Liver (tissue), 9 donors: ENCODE data around the gene CNIH3. TPM values are rescaled to one million over a fixed set of nuclear protein-coding genes. Genes with fewer than 3 reads are reported as not detected.

Source experiments
- DNase-seq: peaks from one replicate; pipeline ENCODE4 v3.0.0-alpha.2; 2017; ENCODE audit warnings: low spot score
- H3K27ac ChIP-seq, 2 donors: one replicate each; pipeline ENCODE4 v1.7.0; 2013; ENCODE audit warnings: inconsistent platforms in 2 of 2, low read length in 2 of 2, control low read depth in 1 of 2, low read depth in 1 of 2, mild to moderate bottlenecking in 1 of 2
- H3K27me3 ChIP-seq, 4 donors: one replicate each; pipeline versions ENCODE4 v1.6.1 to v1.7.0; 2013; ENCODE audit warnings: low read length in 3 of 4, inconsistent platforms in 1 of 4, mild to moderate bottlenecking in 1 of 4, moderate library complexity in 1 of 4; ENCODE audit not compliant: control insufficient read depth in 4 of 4, insufficient read depth in 4 of 4
- H3K36me3 ChIP-seq, 4 donors: one replicate each; pipeline versions ENCODE4 v1.6.1 to v1.7.0; 2013; ENCODE audit warnings: low read length in 3 of 4, mild to moderate bottlenecking in 3 of 4, low read depth in 1 of 4, moderate library complexity in 1 of 4; ENCODE audit not compliant: control insufficient read depth in 4 of 4, insufficient read depth in 3 of 4
- H3K4me1 ChIP-seq, 4 donors: one replicate each; pipeline versions ENCODE4 v1.6.1 to v1.7.0; 2013; ENCODE audit warnings: low read length in 3 of 4, mild to moderate bottlenecking in 3 of 4, moderate library complexity in 1 of 4; ENCODE audit not compliant: control insufficient read depth in 4 of 4, insufficient read depth in 4 of 4
- H3K4me3 ChIP-seq, 3 donors: one replicate each; pipeline versions ENCODE4 v1.6.1 to v1.7.0; 2013; ENCODE audit warnings: low read length in 3 of 3, control low read depth in 1 of 3, low read depth in 1 of 3, mild to moderate bottlenecking in 1 of 3
- H3K9ac ChIP-seq, 2 donors: one replicate each; pipeline ENCODE4 v1.7.0; 2013; ENCODE audit warnings: low read length in 2 of 2, mild to moderate bottlenecking in 2 of 2, moderate library complexity in 2 of 2, control low read depth in 1 of 2, low read depth in 1 of 2
- H3K9me3 ChIP-seq, 4 donors: one replicate each; pipeline versions ENCODE4 v1.6.1 to v1.7.0; 2013; ENCODE audit warnings: low read length in 3 of 4; ENCODE audit not compliant: control insufficient read depth in 4 of 4
- EGR1 ChIP-seq, 2 donors: IDR thresholded peaks; 2 replicates each; pipeline ENCODE4 v1.6.1; 2016 to 2018; ENCODE audit warnings: antibody characterized with exemption in 2 of 2, low read depth in 2 of 2
- FOXA1 ChIP-seq: IDR thresholded peaks from 2 replicates; pipeline ENCODE4 v1.6.1; 2016; ENCODE audit warnings: antibody characterized with exemption
- FOXA2 ChIP-seq: IDR thresholded peaks from 2 replicates; pipeline ENCODE4 v1.6.1; 2016; ENCODE audit warnings: antibody characterized with exemption
- GABPA ChIP-seq, 2 donors: IDR thresholded peaks in 1 of 2; conservative IDR thresholded peaks in 1 of 2; 2 replicates each; pipeline ENCODE4 v1.6.1; 2016; ENCODE audit warnings: antibody characterized with exemption in 2 of 2, mild to moderate bottlenecking in 1 of 2, moderate library complexity in 1 of 2
- HNF4A ChIP-seq, 2 donors: conservative IDR thresholded peaks; 2 replicates each; pipeline ENCODE4 v1.6.1; 2016; ENCODE audit warnings: antibody characterized with exemption in 2 of 2, mild to moderate bottlenecking in 2 of 2
- HNF4G ChIP-seq: IDR thresholded peaks from 2 replicates; pipeline ENCODE4 v1.6.1; 2016; ENCODE audit warnings: antibody characterized with exemption
- JUND ChIP-seq, 2 donors: IDR thresholded peaks; 2 replicates each; pipeline ENCODE4 v1.6.1; 2016; ENCODE audit warnings: antibody characterized with exemption in 2 of 2
- NR2F2 ChIP-seq: IDR thresholded peaks from 2 replicates; pipeline ENCODE4 v1.6.1; 2016; ENCODE audit warnings: antibody characterized with exemption
- RAD21 ChIP-seq, 2 donors: IDR thresholded peaks; 2 replicates each; pipeline ENCODE4 v1.6.1; 2016; ENCODE audit warnings: antibody characterized with exemption in 2 of 2, mild to moderate bottlenecking in 2 of 2
- RXRA ChIP-seq, 2 donors: IDR thresholded peaks; 2 replicates each; pipeline ENCODE4 v1.6.1; 2017 to 2018; ENCODE audit warnings: antibody characterized with exemption in 2 of 2, mild to moderate bottlenecking in 1 of 2
- SP1 ChIP-seq: IDR thresholded peaks from 2 replicates; pipeline ENCODE4 v1.6.1; 2018; ENCODE audit warnings: antibody characterized with exemption, mild to moderate bottlenecking
- TAF1 ChIP-seq: conservative IDR thresholded peaks from 2 replicates; pipeline ENCODE4 v1.6.1; 2016; ENCODE audit warnings: antibody characterized with exemption, mild to moderate bottlenecking
- YY1 ChIP-seq: IDR thresholded peaks from 2 replicates; pipeline ENCODE4 v1.6.1; 2016; ENCODE audit warnings: antibody characterized with exemption, mild to moderate bottlenecking
- WGBS: extraction: QIAGEN DNeasy Blood & Tissue Kit; methylation state at CpG from one replicate; pipeline ENCODE4 v1.1.7; 2013; 5-methylcytosine and 5-hydroxymethylcytosine counted together
- polyA plus RNA-seq, 2 donors: library from polyadenylated mRNA; stranded (reverse) in 1 of 2; unstranded in 1 of 2; fragments of 200-250 nt in 1 of 2; fragments of >200 nt in 1 of 2; fragmentation: Nextera tagmentation in 1 of 2; extraction: Ambion mirVana in 1 of 2; gene quantifications; one replicate each; pipeline versions ENCODE4 v1.2.1 to v1.2.3, GENCODE V29; 2013 to 2015
- total RNA-seq, 2 donors: library from RNA; depleted of rRNA; stranded (reverse); fragments of >200 nt; gene quantifications; one replicate each; pipeline ENCODE4 v1.2.3, GENCODE V29; 2014
- TF ChIP-seq, protein P1 (sequence below): IDR thresholded peaks from 2 replicates; pipeline ENCODE4 v1.6.1; 2016; ENCODE audit warnings: antibody characterized with exemption, mild to moderate bottlenecking
- TF ChIP-seq, protein P2 (sequence below): fragments of 150-350 bp; IDR thresholded peaks from 2 replicates; pipeline ENCODE4 v1.5.1; 2017; ENCODE audit warnings: improper control_type of control experiment, low read depth, low read length; ENCODE audit not compliant: missing input control
- TF ChIP-seq, protein P3 (sequence below): IDR thresholded peaks from 2 replicates; pipeline ENCODE4 v1.6.1; 2016; ENCODE audit warnings: antibody characterized with exemption
- TF ChIP-seq, protein P4 (sequence below): IDR thresholded peaks from 2 replicates; pipeline ENCODE4 v1.6.1; 2016; ENCODE audit warnings: antibody characterized with exemption
- TF ChIP-seq, protein P5 (sequence below): IDR thresholded peaks from 2 replicates; pipeline ENCODE4 v1.6.1; 2016; ENCODE audit warnings: antibody characterized with exemption
- donor health status: healthy.
- donor health status: healthy.
- donor health status: healthy.
- donor health status: healthy.
- donor health status: healthy.

Gene CNIH3
- total and polyA plus RNA-seq, 4 donors, result 0.39 to 1.0 (median 0.93) TPM

DNA sequence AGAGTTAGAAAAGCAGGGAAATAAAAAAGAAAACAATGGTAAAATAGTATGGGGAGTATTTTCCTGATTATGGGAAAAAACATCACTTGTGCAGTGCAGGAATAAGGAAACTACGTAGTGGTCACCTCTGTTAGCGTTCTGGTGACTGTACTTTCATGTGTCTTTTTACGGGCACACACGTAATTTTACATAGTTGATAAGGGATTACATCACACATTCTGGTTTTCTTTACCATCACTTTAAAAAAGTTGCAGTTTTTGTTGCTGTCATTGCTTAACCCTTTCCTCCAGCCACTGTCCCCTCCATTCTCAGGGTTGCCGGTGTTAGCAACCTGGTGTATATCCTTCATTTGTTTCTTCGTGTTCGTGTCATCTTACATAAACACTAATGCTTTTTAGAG lies 35.1 kb downstream of the CNIH3 start:
- DNase-seq, result no peak
- WGBS, result 94% methylated on average over 7 of the region's 7 CpGs
- Histone ChIP-seq H3K4me1 (no peaks in the 10 kb centered on the region), H3K9ac (no peak overlapping the region), H3K36me3 (no peaks in the 10 kb centered on the region), H3K27ac (no peak overlapping the region), H3K9me3 (no peaks in the 10 kb centered on the region), H3K4me3 (no peak overlapping the region), H3K27me3 (no peaks in the 10 kb centered on the region)
- TF ChIP-seq JUND (IDR thresholded peaks at IDR 0.05), result no peak
- no peak for TF ChIP-seq SP1
- TF ChIP-seq, protein P1, sequence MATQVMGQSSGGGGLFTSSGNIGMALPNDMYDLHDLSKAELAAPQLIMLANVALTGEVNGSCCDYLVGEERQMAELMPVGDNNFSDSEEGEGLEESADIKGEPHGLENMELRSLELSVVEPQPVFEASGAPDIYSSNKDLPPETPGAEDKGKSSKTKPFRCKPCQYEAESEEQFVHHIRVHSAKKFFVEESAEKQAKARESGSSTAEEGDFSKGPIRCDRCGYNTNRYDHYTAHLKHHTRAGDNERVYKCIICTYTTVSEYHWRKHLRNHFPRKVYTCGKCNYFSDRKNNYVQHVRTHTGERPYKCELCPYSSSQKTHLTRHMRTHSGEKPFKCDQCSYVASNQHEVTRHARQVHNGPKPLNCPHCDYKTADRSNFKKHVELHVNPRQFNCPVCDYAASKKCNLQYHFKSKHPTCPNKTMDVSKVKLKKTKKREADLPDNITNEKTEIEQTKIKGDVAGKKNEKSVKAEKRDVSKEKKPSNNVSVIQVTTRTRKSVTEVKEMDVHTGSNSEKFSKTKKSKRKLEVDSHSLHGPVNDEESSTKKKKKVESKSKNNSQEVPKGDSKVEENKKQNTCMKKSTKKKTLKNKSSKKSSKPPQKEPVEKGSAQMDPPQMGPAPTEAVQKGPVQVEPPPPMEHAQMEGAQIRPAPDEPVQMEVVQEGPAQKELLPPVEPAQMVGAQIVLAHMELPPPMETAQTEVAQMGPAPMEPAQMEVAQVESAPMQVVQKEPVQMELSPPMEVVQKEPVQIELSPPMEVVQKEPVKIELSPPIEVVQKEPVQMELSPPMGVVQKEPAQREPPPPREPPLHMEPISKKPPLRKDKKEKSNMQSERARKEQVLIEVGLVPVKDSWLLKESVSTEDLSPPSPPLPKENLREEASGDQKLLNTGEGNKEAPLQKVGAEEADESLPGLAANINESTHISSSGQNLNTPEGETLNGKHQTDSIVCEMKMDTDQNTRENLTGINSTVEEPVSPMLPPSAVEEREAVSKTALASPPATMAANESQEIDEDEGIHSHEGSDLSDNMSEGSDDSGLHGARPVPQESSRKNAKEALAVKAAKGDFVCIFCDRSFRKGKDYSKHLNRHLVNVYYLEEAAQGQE, result no peak
- TF ChIP-seq YY1, result no peak
- TF ChIP-seq, protein P2, sequence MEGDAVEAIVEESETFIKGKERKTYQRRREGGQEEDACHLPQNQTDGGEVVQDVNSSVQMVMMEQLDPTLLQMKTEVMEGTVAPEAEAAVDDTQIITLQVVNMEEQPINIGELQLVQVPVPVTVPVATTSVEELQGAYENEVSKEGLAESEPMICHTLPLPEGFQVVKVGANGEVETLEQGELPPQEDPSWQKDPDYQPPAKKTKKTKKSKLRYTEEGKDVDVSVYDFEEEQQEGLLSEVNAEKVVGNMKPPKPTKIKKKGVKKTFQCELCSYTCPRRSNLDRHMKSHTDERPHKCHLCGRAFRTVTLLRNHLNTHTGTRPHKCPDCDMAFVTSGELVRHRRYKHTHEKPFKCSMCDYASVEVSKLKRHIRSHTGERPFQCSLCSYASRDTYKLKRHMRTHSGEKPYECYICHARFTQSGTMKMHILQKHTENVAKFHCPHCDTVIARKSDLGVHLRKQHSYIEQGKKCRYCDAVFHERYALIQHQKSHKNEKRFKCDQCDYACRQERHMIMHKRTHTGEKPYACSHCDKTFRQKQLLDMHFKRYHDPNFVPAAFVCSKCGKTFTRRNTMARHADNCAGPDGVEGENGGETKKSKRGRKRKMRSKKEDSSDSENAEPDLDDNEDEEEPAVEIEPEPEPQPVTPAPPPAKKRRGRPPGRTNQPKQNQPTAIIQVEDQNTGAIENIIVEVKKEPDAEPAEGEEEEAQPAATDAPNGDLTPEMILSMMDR, result no peak
- no peak for TF ChIP-seq RXRA (IDR thresholded peaks at IDR 0.05)
- TF ChIP-seq RAD21 (IDR thresholded peaks at IDR 0.05), result no peak
- no peak for TF ChIP-seq TAF1
- TF ChIP-seq FOXA2, result no peak
- TF ChIP-seq, protein P3, sequence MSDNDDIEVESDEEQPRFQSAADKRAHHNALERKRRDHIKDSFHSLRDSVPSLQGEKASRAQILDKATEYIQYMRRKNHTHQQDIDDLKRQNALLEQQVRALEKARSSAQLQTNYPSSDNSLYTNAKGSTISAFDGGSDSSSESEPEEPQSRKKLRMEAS, result no peak
- TF ChIP-seq HNF4A (conservative IDR thresholded peaks at IDR 0.05), result no peak
- no peak for TF ChIP-seq EGR1 (IDR thresholded peaks at IDR 0.05; ENCODE audit: low read depth in 2 of 2)
- no peak for TF ChIP-seq NR2F2
- TF ChIP-seq, protein P4, sequence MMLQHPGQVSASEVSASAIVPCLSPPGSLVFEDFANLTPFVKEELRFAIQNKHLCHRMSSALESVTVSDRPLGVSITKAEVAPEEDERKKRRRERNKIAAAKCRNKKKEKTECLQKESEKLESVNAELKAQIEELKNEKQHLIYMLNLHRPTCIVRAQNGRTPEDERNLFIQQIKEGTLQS, result no peak
- TF ChIP-seq GABPA (IDR thresholded peaks at IDR 0.05 in 1 of 2, conservative IDR thresholded peaks at IDR 0.05 in 1 of 2), result no peak
- TF ChIP-seq FOXA1, result no peak
- TF ChIP-seq HNF4G, result no peak
- TF ChIP-seq, protein P5, sequence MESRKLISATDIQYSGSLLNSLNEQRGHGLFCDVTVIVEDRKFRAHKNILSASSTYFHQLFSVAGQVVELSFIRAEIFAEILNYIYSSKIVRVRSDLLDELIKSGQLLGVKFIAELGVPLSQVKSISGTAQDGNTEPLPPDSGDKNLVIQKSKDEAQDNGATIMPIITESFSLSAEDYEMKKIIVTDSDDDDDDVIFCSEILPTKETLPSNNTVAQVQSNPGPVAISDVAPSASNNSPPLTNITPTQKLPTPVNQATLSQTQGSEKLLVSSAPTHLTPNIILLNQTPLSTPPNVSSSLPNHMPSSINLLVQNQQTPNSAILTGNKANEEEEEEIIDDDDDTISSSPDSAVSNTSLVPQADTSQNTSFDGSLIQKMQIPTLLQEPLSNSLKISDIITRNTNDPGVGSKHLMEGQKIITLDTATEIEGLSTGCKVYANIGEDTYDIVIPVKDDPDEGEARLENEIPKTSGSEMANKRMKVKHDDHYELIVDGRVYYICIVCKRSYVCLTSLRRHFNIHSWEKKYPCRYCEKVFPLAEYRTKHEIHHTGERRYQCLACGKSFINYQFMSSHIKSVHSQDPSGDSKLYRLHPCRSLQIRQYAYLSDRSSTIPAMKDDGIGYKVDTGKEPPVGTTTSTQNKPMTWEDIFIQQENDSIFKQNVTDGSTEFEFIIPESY, result no peak
